ENCODE results near the gene ASAP2. TPM values are rescaled to one million over a fixed set of nuclear protein-coding genes. Genes with fewer than 3 reads are reported as not detected.

ASAP2 gene
- total RNA-seq, 3 donors from 2014 or later = 50.4 to 84.1 (median 50.5) TPM

DNA sequence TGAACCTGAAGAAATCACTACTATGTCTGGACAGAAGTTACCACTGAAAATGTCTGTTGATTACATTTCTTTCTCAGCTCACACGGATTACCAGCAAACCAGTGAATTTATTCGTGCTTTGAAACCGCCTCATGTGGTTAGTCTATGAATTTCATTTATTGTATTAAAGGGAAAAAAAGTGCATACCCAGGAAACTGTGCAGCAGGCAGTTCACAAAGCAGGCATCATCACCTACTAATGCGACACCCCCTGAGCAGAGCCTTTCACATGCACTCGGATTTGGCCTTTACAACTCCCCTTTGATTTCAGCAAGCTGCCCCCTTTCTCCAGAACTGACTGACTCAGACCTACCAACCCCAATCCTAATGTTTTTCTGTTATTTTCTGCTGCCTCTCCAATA is 236.9 kb downstream of the ASAP2 start:
- no peak overlapping the region for H3K4me3 ChIP-seq
- H3K4me1 ChIP-seq (ENCODE audit: low read depth) = no peaks in the 10 kb centered on the region
- intact Hi-C loops (cut with DNase I, micrococcal nuclease) = no loop called here
- ATAC-seq (no peak), DNase-seq (no peak)
- no peaks in the 10 kb centered on the region for H3K36me3 ChIP-seq (ENCODE audit: low read depth)
- no peak for TF ChIP-seq CTCF (IDR thresholded peaks at IDR 0.05)
- H3K9me3 ChIP-seq = no peaks in the 10 kb centered on the region

DNA sequence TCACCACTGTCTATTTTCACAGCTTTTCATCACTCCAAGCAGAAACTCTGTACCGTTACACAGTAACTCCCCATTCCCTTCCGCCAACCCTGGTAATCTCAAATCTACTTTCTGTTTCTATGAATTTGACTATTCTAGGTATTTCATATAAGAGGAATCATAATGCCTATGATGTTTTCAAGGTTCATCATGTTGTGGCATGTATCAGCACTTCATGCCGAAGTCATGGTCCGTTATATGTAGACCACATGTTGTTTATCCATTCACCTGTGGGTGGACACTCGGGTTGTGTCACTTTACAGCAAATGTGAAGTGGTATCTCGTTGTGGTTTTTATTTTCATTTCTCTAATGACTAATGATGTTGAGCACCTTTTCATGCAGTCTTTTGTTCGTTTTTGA is 238.5 kb downstream of the ASAP2 start:
- ATAC-seq (no peak), DNase-seq (no peak)
- Histone ChIP-seq H3K9me3 (no peaks in the 10 kb centered on the region), H3K36me3 (ENCODE audit: low read depth) (no peaks in the 10 kb centered on the region), H3K4me1 (ENCODE audit: low read depth) (no peaks in the 10 kb centered on the region), H3K4me3 (no peak overlapping the region)
- TF ChIP-seq CTCF (IDR thresholded peaks at IDR 0.05) = no peak
- intact Hi-C loops (cut with DNase I, micrococcal nuclease) = no loop called here

DNA sequence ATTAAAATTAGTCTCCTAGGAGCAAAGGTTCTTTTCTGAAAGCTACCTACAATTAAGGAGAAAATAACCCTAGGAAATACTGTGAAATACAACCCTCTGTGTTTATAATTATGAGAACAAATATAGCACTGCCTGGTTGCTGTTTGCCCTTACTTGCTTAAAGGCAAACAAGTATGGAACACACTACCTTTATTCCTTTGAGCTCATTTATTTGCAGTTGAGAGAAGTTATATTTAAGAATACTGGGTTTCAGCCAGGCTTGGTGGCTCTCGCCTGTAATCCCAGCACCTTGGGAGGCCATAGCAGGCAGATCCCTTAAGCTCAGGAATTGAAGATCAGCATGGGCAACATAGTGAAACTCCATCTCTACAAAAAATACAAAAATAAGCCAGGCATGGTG is 244.6 kb downstream of the ASAP2 start:
- ATAC-seq (no peak), DNase-seq (no peak)
- Histone ChIP-seq H3K36me3 (ENCODE audit: low read depth) (no peaks in the 10 kb centered on the region), H3K9me3 (no peaks in the 10 kb centered on the region), H3K4me1 (ENCODE audit: low read depth) (no peaks in the 10 kb centered on the region), H3K4me3 (no peak overlapping the region)
- TF ChIP-seq CTCF (IDR thresholded peaks at IDR 0.05) = no peak
- intact Hi-C loops (cut with DNase I, micrococcal nuclease) = no loop called here

Other genes starting within 250 kb of the ASAP2 start
- gene MBOAT2, start 203.1 kb upstream of the ASAP2 start, total RNA-seq = 10 to 100 TPM; 36.1 to 65.6 (median 50.6) TPM
- 10 to 100 TPM; 34.7 to 78.3 (median 41.0) TPM for gene ITGB1BP1, start 216.7 kb downstream of the ASAP2 start, total RNA-seq
- 10 to 100 TPM; 20.0 to 26.2 (median 20.9) TPM for gene CPSF3, start 216.8 kb downstream of the ASAP2 start, total RNA-seq

Data from mucosa of descending colon (tissue), 3 donors.